ENCODE results near the gene POLR3B. TPM values are rescaled to one million over a fixed set of nuclear protein-coding genes. Genes with fewer than 3 reads are reported as not detected.

The POLR3B gene
- total and polyA plus RNA-seq, 7 donors: 1.8 to 5.4 (median 4.0) TPM

GRCh38 chr12:106480251-106480650, 122.7 kb downstream of the POLR3B start:
- 99 to 100% methylated on average over 1 of the region's 1 CpG for WGBS, 2 donors
- Histone ChIP-seq H3K27ac (no peak overlapping the region), H3K9me3 (no peaks in the 10 kb centered on the region), H3K36me3 (no peaks in the 10 kb centered on the region), H3K4me3 (no peak overlapping the region), H3K4me1 (peaks cover 0 to 6% (median 0%) of the 10 kb centered on the region in 4 donors), H3K27me3 (no peaks in the 10 kb centered on the region)
- TF ChIP-seq EP300 (IDR thresholded peaks at IDR 0.05) (no peak), CTCF (IDR thresholded peaks at IDR 0.05) (no peak), POLR2A (IDR thresholded peaks at IDR 0.05) (no peak), POLR2AphosphoS5 (IDR thresholded peaks at IDR 0.05) (no peak)
- intact Hi-C loops (cut with DNase I): no loop called here
- no peak for DNase-seq

GRCh38 chr12:106481246-106481645, 123.7 kb downstream of the POLR3B start:
- WGBS, 2 donors: 95 to 97% methylated on average over 6 of the region's 6 CpGs
- TF ChIP-seq EP300 (IDR thresholded peaks at IDR 0.05) (no peak), POLR2A (IDR thresholded peaks at IDR 0.05) (no peak), POLR2AphosphoS5 (IDR thresholded peaks at IDR 0.05) (no peak), CTCF (IDR thresholded peaks at IDR 0.05) (no peak)
- intact Hi-C loops (cut with DNase I): no loop called here

GRCh38 chr12:106487664-106488063, 130.1 kb downstream of the POLR3B start:
- intact Hi-C loops (cut with DNase I): no loop called here
- Histone ChIP-seq H3K27ac (no peak overlapping the region), H3K4me3 (no peak overlapping the region), H3K9me3 (no peaks in the 10 kb centered on the region), H3K4me1 (peaks cover 0 to 6% (median 0%) of the 10 kb centered on the region in 4 donors), H3K36me3 (no peaks in the 10 kb centered on the region), H3K27me3 (no peaks in the 10 kb centered on the region)
- no peak for TF ChIP-seq POLR2AphosphoS5 (IDR thresholded peaks at IDR 0.05)
- TF ChIP-seq POLR2A (IDR thresholded peaks at IDR 0.05): no peak
- no peak for TF ChIP-seq CTCF (IDR thresholded peaks at IDR 0.05)
- no peak for TF ChIP-seq EP300 (IDR thresholded peaks at IDR 0.05)
- 96 to 97% methylated on average over 5 of the region's 5 CpGs for whole genome bisulfite sequencing, 2 donors
- no peak for DNase-seq

More at GRCh38 chr12:106481246-106481645, 123.7 kb downstream of the POLR3B start:
- H3K27ac ChIP-seq: no peak overlapping the region
- no peak for DNase-seq
- no peaks in the 10 kb centered on the region for H3K36me3 ChIP-seq
- H3K4me3 ChIP-seq: no peak overlapping the region
- H3K9me3 ChIP-seq: no peaks in the 10 kb centered on the region
- peaks cover 0 to 6% (median 0%) of the 10 kb centered on the region in 4 donors for H3K4me1 ChIP-seq
- no peaks in the 10 kb centered on the region for H3K27me3 ChIP-seq

- Histone ChIP-seq H3K4me1 (peaks cover 0 to 6% (median 0%) of the 10 kb centered on the region in 4 donors), H3K9me3 (no peaks in the 10 kb centered on the region), H3K27me3 (no peaks in the 10 kb centered on the region), H3K4me3 (no peak overlapping the region), H3K36me3 (no peaks in the 10 kb centered on the region), H3K27ac (no peak overlapping the region)
- no peak for DNase-seq
- intact Hi-C loops (cut with DNase I): no loop called here
- WGBS, 2 donors: 92 to 99% methylated on average over 3 of the region's 3 CpGs
- TF ChIP-seq POLR2A (IDR thresholded peaks at IDR 0.05) (no peak), CTCF (IDR thresholded peaks at IDR 0.05) (no peak), POLR2AphosphoS5 (IDR thresholded peaks at IDR 0.05) (no peak), EP300 (IDR thresholded peaks at IDR 0.05) (no peak)
These were observed 131.3 kb downstream of the POLR3B start for GRCh38 chr12:106488884-106489283.

- intact Hi-C loops (cut with DNase I): no loop called here
- WGBS, 2 donors: 95 to 96% methylated on average over 5 of the region's 5 CpGs
- H3K9me3 ChIP-seq: no peaks in the 10 kb centered on the region
- no peaks in the 10 kb centered on the region for H3K4me1 ChIP-seq
- DNase-seq: no peak
- no peaks in the 10 kb centered on the region for H3K27me3 ChIP-seq
- H3K27ac ChIP-seq: no peak overlapping the region
- H3K36me3 ChIP-seq: no peaks in the 10 kb centered on the region
- TF ChIP-seq CTCF (IDR thresholded peaks at IDR 0.05) (no peak), POLR2AphosphoS5 (IDR thresholded peaks at IDR 0.05) (no peak), EP300 (IDR thresholded peaks at IDR 0.05) (no peak), POLR2A (IDR thresholded peaks at IDR 0.05) (no peak)
- H3K4me3 ChIP-seq: no peak overlapping the region
These were observed 132.7 kb downstream of the POLR3B start for GRCh38 chr12:106490264-106490663.
